ENCODE results near the gene DBN1. TPM values are rescaled to one million over a fixed set of nuclear protein-coding genes. Genes with fewer than 3 reads are reported as not detected.

DBN1 gene
- total and polyA plus RNA-seq, 9 of the 15 experiments (the other 6 are each of a cell fraction or from before 2014, with no cell fraction given), result 0.25 to 87.2 (median 27.9) TPM

DNA sequence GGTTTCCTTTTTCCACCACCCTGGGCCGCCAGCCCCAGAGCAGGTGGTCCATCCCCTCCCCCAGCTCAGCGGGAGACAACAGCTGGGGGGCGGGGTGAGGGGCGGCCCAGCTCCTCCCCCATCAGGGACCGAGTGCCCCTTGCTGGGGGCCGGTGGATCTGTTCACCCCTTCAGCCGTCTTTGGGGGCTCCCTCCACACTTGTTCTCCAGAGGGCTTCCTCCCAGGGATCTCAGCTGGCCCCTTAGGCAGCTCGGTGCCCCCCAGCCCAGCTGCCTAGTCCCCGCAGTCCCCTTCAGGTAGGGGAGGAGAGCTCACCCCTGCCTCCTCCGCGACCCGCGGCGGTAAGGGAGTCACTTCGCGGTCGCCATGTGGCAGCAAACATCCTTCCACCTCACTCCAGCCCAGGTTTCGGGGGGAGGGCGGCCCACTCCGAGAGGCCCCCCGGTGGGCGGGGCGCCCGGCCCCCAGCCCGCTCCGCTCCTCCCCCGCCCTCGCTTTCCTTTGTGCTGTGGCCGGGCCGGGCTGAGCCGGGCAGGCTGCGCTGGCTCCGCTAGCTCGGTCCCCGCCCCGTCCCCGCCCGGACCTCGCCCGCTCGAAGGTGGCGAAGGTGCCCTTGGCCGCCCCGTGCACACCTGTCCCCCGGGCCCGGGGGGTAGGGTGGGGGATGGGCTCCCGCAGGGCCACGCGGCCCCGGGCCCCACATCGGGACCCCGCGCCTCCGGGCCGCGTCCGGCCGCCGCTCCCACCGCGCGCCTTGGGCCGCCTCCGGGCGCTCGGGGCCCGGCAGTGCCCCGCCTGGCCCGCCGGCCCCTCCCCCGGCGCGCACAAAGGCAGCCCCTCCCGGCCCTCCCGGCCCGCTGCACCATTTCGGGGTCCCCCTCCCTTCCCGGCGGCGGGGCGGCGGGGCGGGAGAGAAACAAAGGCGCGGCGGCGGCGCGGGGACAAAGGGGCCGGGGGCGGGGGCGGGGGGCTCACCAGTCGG, 683 bp downstream of the DBN1 start (continued):
- TF ChIP-seq POLR2AphosphoS5 (IDR thresholded peaks at IDR 0.05; ENCODE audit: control insufficient read depth, insufficient read depth, low read depth, low read length) (no peak), RBM17 (IDR thresholded peaks at IDR 0.05; ENCODE audit: borderline replicate concordance, low read depth, low read length) (no peak), NR2C1 (IDR thresholded peaks at IDR 0.05) (no peak), NR2C1 (tag; IDR thresholded peaks at IDR 0.05) (no peak), L3MBTL2 (IDR thresholded peaks at IDR 0.05) (peak; percentile 50), NFYB (IDR thresholded peaks at IDR 0.05; ENCODE audit: extremely low read depth, insufficient read length) (no peak), FUS (optimal IDR thresholded peaks at IDR 0.05; ENCODE audit: low read depth, low read length) (no peak), SNRNP70 (optimal IDR thresholded peaks at IDR 0.05; ENCODE audit: low read depth, low read length) (no peak), JUN (IDR thresholded peaks at IDR 0.05; ENCODE audit: borderline replicate concordance, low read depth, low read length) (no peak), JUN (CRISPR knock-in tag; IDR thresholded peaks at IDR 0.05; ENCODE audit: borderline replicate concordance) (no peak), SRSF7 (optimal IDR thresholded peaks at IDR 0.05; ENCODE audit: low read depth, low read length) (no peak), XRCC3 (IDR thresholded peaks at IDR 0.05) (no peak), JUND (IDR thresholded peaks at IDR 0.05; ENCODE audit: borderline replicate concordance, low read depth, low read length) (no peak), JUND (tag; IDR thresholded peaks at IDR 0.05; ENCODE audit: borderline replicate concordance, low read depth, low read length) (no peak), TBP (optimal IDR thresholded peaks at IDR 0.05; ENCODE audit: low read depth, low read length) (peak; percentile 16), YY1 (IDR thresholded peaks at IDR 0.05; ENCODE audit: borderline replicate concordance in 1 of 3, control insufficient read depth in 1 of 3, extremely low read depth in 1 of 3, insufficient read depth in 3 of 3, insufficient read length in 1 of 3, insufficient replicate concordance in 2 of 3, low read depth in 1 of 3, low read length in 2 of 3) (peak in 1 of 3 experiments; percentile 33), RB1 (IDR thresholded peaks at IDR 0.05; ENCODE audit: low read depth) (0 out of 2 replicates have a peak, but pooled peaks have one; percentile 13), GATAD2B (IDR thresholded peaks at IDR 0.05; ENCODE audit: borderline replicate concordance) (0 out of 2 replicates have a peak, but pooled peaks have one; percentile 49), NCOR1 (IDR thresholded peaks at IDR 0.05) (no peak), SIN3A (IDR thresholded peaks at IDR 0.05; ENCODE audit: borderline replicate concordance in 2 of 2, control insufficient read depth in 1 of 2, low read depth in 2 of 2, low read length in 2 of 2) (0 out of 4 replicates have a peak, but pooled peaks have one; percentile 30 to 42), ZNF274 (IDR thresholded peaks at IDR 0.05; ENCODE audit: borderline replicate concordance, low read depth, low read length) (no peak), MBD2 (IDR thresholded peaks at IDR 0.05; ENCODE audit: borderline replicate concordance, low read depth) (no peak)
- TF ChIP-seq, protein P1, sequence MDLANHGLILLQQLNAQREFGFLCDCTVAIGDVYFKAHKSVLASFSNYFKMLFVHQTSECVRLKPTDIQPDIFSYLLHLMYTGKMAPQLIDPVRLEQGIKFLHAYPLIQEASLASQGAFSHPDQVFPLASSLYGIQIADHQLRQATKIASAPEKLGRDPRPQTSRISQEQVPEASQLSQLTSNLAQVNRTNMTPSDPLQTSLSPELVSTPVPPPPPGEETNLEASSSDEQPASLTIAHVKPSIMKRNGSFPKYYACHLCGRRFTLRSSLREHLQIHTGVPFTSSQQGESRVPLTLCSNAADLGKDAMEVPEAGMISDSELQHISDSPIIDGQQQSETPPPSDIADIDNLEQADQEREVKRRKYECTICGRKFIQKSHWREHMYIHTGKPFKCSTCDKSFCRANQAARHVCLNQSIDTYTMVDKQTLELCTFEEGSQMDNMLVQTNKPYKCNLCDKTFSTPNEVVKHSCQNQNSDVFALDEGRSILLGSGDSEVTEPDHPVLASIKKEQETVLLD (IDR thresholded peaks at IDR 0.05), result no peak
- TF ChIP-seq, protein P2, sequence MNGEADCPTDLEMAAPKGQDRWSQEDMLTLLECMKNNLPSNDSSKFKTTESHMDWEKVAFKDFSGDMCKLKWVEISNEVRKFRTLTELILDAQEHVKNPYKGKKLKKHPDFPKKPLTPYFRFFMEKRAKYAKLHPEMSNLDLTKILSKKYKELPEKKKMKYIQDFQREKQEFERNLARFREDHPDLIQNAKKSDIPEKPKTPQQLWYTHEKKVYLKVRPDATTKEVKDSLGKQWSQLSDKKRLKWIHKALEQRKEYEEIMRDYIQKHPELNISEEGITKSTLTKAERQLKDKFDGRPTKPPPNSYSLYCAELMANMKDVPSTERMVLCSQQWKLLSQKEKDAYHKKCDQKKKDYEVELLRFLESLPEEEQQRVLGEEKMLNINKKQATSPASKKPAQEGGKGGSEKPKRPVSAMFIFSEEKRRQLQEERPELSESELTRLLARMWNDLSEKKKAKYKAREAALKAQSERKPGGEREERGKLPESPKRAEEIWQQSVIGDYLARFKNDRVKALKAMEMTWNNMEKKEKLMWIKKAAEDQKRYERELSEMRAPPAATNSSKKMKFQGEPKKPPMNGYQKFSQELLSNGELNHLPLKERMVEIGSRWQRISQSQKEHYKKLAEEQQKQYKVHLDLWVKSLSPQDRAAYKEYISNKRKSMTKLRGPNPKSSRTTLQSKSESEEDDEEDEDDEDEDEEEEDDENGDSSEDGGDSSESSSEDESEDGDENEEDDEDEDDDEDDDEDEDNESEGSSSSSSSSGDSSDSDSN (IDR thresholded peaks at IDR 0.05; ENCODE audit: borderline replicate concordance in 1 of 2, low read depth in 2 of 2, low read length in 2 of 2), result no peak

Measured in K562 (cell line).